DOHH2 (cell line): ENCODE results near the gene DCLK1.

Experiments
- H3F3A ChIP-seq: fragments of 200-600 bp; sonication (generic), shearing (Covaris generic); 2 replicates; pipeline ENCODE4 v1.6.0; 2016; ENCODE audit warnings: antibody characterized with exemption, mild to moderate bottlenecking; ENCODE audit not compliant: control insufficient read depth, insufficient read depth
- H3K27ac ChIP-seq: fragments of 200-600 bp; sonication (generic); 2 replicates; pipeline ENCODE4 v1.5.1; 2014; ENCODE audit warnings: low read depth, mild to moderate bottlenecking, low read length, moderate library complexity
- H3K27me3 ChIP-seq: fragments of 200-600 bp; sonication (generic); 2 replicates; pipeline ENCODE4 v1.6.1; 2014; ENCODE audit warnings: mild to moderate bottlenecking, low read length, mixed read lengths; ENCODE audit not compliant: control insufficient read depth
- H3K36me3 ChIP-seq: fragments of 200-600 bp; sonication (generic); 2 replicates; pipeline ENCODE4 v1.6.1; 2014; ENCODE audit warnings: mild to moderate bottlenecking, low read length, moderate library complexity, mixed read lengths; ENCODE audit not compliant: control insufficient read depth
- H3K4me1 ChIP-seq: fragments of 200-600 bp; sonication (generic); 2 replicates; pipeline ENCODE4 v1.6.1; 2014; ENCODE audit warnings: mild to moderate bottlenecking, low read length, mixed read lengths; ENCODE audit not compliant: control insufficient read depth
- H3K4me2 ChIP-seq: fragments of 200-600 bp; sonication (generic); 2 replicates; pipeline ENCODE4 v1.6.0; 2014; ENCODE audit warnings: mild to moderate bottlenecking, low read length, moderate library complexity
- H3K4me3 ChIP-seq: fragments of 200-600 bp; sonication (generic); 2 replicates; pipeline ENCODE4 v1.5.1; 2014; ENCODE audit warnings: mild to moderate bottlenecking, low read length, mixed read lengths
- H3K79me2 ChIP-seq: fragments of 200-600 bp; sonication (generic); 2 replicates; pipeline ENCODE4 v1.6.1; 2014; ENCODE audit warnings: mild to moderate bottlenecking, low read length, mixed read lengths; ENCODE audit not compliant: control insufficient read depth
- H3K9me2 ChIP-seq: fragments of 200-600 bp; sonication (generic); replicated peaks from 2 replicates; pipeline ENCODE4 v1.6.1; 2014; ENCODE audit warnings: mild to moderate bottlenecking, low read length, mixed read lengths; ENCODE audit not compliant: control insufficient read depth
- H3K9me3 ChIP-seq: fragments of 200-600 bp; sonication (generic); 2 replicates; pipeline ENCODE4 v1.6.1; 2014; ENCODE audit warnings: antibody characterized with exemption, low read length, mixed read lengths; ENCODE audit not compliant: control insufficient read depth, insufficient read depth
- H4K20me1 ChIP-seq: fragments of 200-600 bp; sonication (generic); 2 replicates; pipeline ENCODE4 v1.6.0; 2014; ENCODE audit warnings: low read depth, mild to moderate bottlenecking, antibody characterized with exemption, low read length, moderate library complexity; ENCODE audit not compliant: control insufficient read depth, insufficient read depth
- EZH2phosphoT487 ChIP-seq: fragments of 200-600 bp; sonication (generic); IDR thresholded peaks from 2 replicates; pipeline ENCODE4 v1.6.1; 2017; ENCODE audit warnings: borderline replicate concordance, mild to moderate bottlenecking, antibody characterized with exemption, low read length, moderate library complexity, mixed read lengths
- TF ChIP-seq, protein P1 (sequence below): fragments of 200-600 bp; sonication (generic); IDR thresholded peaks from one replicate; pipeline ENCODE4 v1.5.1; 2014; ENCODE audit warnings: antibody characterized with exemption, mild to moderate bottlenecking, low read depth, low read length; ENCODE audit not compliant: poor library complexity, severe bottlenecking

DCLK1 gene

DNA sequence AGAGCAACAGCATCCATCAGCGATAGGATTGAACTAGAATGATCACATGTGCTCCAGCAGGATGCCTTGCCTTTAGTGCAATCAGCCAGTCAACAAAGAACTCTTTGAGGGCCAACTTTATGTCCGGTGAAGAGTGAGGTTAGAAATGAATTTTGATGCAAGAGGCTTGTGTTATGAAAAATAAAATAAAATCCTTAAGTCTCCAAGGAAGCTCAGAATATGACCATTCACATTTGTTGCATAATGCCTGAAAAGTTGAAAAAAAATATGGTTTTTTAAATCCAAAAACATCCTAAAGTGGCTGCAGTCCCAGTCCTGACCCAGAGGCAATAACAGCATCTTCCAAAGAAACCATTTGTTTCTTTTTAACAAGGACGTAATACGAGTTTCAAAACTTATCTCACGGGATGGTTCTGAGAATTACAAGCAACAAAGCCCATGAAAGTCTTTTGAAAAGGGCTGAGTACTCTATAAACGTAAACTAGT is 61.3 kb downstream of the DCLK1 start:
- Histone ChIP-seq H3K4me3 (no peak overlapping the region), H3F3A (no peaks in the 10 kb centered on the region), H3K27me3 (no peaks in the 10 kb centered on the region), H3K27ac (no peak overlapping the region), H3K9me3 (no peaks in the 10 kb centered on the region), H3K4me1 (no peaks in the 10 kb centered on the region), H3K79me2 (no peaks in the 10 kb centered on the region), H3K9me2 (no peaks in the 10 kb centered on the region), H3K36me3 (no peaks in the 10 kb centered on the region), H3K4me2 (no peak overlapping the region), H4K20me1 (no peaks in the 10 kb centered on the region)
- TF ChIP-seq, protein P1, sequence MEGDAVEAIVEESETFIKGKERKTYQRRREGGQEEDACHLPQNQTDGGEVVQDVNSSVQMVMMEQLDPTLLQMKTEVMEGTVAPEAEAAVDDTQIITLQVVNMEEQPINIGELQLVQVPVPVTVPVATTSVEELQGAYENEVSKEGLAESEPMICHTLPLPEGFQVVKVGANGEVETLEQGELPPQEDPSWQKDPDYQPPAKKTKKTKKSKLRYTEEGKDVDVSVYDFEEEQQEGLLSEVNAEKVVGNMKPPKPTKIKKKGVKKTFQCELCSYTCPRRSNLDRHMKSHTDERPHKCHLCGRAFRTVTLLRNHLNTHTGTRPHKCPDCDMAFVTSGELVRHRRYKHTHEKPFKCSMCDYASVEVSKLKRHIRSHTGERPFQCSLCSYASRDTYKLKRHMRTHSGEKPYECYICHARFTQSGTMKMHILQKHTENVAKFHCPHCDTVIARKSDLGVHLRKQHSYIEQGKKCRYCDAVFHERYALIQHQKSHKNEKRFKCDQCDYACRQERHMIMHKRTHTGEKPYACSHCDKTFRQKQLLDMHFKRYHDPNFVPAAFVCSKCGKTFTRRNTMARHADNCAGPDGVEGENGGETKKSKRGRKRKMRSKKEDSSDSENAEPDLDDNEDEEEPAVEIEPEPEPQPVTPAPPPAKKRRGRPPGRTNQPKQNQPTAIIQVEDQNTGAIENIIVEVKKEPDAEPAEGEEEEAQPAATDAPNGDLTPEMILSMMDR: no peak
- TF ChIP-seq EZH2phosphoT487: no peak

DNA sequence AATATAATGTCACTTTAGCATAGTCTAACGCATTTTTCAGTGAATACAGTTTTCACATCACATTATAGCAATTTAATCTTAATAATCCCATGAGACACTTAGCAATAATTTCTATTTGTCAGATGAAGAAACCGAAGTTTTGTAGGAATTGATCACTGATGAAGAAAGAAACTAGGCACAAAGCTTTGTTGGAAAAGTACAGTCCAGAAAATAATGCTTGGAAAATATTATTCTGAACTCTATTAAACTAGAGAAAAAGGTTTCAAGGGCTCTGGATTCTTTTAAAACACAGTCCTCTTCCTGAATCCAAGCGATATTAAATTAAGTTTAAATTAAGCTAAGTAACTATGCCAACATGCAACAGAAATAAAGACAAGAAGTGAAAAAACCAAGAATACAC is 62.2 kb downstream of the DCLK1 start:
- H3K4me1 ChIP-seq: no peaks in the 10 kb centered on the region
- no peaks in the 10 kb centered on the region for H3K36me3 ChIP-seq
- no peak overlapping the region for H3K4me2 ChIP-seq
- H3K9me2 ChIP-seq: no peaks in the 10 kb centered on the region
- H3K27me3 ChIP-seq: no peaks in the 10 kb centered on the region
- H3K27ac ChIP-seq: no peak overlapping the region
- H3K4me3 ChIP-seq: no peak overlapping the region
- H3K79me2 ChIP-seq: no peaks in the 10 kb centered on the region
- H3F3A ChIP-seq: no peaks in the 10 kb centered on the region
- no peaks in the 10 kb centered on the region for H3K9me3 ChIP-seq
- TF ChIP-seq EZH2phosphoT487: no peak
- TF ChIP-seq, protein P1: no peak
- no peaks in the 10 kb centered on the region for H4K20me1 ChIP-seq

DNA sequence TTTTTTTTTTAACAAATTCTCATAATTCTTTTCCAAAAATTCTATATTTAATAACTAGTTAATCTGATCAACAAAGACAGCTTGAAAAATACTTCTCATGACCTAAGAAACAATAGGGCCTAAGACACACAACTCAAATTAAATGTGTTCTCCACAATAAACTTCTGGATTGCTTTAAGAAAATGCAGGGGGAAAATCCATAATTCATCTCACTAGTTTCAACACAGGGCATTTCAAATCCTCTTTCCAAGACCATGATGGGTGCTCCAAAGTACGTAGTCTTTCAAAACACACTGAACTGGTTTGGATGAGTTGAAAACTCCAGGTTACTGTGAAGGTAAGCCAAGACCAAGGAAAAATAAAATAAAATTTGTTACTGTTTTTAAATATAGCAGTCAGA is 62.6 kb downstream of the DCLK1 start:
- Histone ChIP-seq H4K20me1 (no peaks in the 10 kb centered on the region), H3K27ac (no peak overlapping the region), H3K4me1 (no peaks in the 10 kb centered on the region), H3K9me2 (no peaks in the 10 kb centered on the region), H3K4me3 (no peak overlapping the region), H3K27me3 (no peaks in the 10 kb centered on the region), H3F3A (no peaks in the 10 kb centered on the region), H3K4me2 (no peak overlapping the region), H3K9me3 (no peaks in the 10 kb centered on the region), H3K36me3 (no peaks in the 10 kb centered on the region), H3K79me2 (no peaks in the 10 kb centered on the region)
- TF ChIP-seq, protein P1: no peak
- TF ChIP-seq EZH2phosphoT487: no peak
